Esophagus squamous epithelium (tissue), 4 donors: ENCODE measurements around the gene CHST6.
A peak's percentile ranks its signal among the peaks of the same experiment; 100 is the strongest.

ENCODE experiments used
- POLR2A ChIP-seq, 4 donors: fragments of 450-650 bp; IDR thresholded peaks; one replicate each; pipeline ENCODE4 v1.6.1; 2017; ENCODE audit warnings: antibody characterized with exemption in 4 of 4, mild to moderate bottlenecking in 4 of 4, moderate library complexity in 3 of 4
- TF ChIP-seq, protein P1 (sequence below), 6 experiments: fragments of 450-650 bp in 4 of 6; fragments of 200-600 bp in 2 of 6; sonication (generic) in 2 of 6; IDR thresholded peaks; one replicate each; pipeline ENCODE4 v1.5.1; 2016 to 2019; ENCODE audit warnings: antibody characterized with exemption in 6 of 6, mild to moderate bottlenecking in 4 of 6, moderate library complexity in 4 of 6

DNA sequence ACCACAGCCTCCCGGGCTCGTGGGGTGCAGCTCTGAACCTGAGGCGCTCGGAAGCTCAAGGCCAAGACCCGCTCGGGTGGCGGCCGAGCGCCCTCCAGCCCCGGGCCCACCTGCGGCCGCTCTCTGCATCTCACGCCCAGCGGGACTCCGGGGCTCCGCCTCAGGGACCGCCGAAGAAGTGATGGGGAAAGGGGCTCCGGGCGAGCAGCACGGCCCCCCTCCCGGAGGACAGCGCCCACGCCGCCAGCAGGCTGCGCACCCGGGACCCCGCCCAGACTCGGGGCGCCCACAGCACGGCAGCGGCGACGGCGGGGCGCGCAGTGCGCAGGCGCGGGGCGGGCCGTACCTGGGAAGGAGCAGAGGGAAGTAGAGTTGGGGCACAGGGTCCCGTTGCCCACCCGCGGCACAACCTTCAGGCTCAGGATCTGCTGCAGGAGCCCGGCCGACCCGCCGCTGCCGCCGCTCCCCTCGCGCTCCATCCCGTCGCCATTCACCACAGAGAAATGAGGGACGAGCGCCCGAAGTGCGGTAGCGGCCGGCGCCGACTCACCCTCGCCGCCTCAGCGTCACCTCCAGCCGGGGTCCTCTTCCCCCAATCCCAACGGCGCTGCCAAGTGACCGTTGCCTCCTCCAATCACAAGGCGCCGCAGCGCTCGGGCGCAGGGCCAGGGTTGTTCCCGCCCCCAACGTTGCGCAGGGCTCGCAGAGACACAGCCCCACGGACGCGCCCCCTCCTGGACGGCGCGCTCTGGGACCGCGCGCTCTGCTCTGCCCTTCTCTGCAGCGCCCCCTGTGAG, 30.9 kb downstream of the CHST6 start, which contains the start of gene TMEM170A:
- TF ChIP-seq, protein P1, sequence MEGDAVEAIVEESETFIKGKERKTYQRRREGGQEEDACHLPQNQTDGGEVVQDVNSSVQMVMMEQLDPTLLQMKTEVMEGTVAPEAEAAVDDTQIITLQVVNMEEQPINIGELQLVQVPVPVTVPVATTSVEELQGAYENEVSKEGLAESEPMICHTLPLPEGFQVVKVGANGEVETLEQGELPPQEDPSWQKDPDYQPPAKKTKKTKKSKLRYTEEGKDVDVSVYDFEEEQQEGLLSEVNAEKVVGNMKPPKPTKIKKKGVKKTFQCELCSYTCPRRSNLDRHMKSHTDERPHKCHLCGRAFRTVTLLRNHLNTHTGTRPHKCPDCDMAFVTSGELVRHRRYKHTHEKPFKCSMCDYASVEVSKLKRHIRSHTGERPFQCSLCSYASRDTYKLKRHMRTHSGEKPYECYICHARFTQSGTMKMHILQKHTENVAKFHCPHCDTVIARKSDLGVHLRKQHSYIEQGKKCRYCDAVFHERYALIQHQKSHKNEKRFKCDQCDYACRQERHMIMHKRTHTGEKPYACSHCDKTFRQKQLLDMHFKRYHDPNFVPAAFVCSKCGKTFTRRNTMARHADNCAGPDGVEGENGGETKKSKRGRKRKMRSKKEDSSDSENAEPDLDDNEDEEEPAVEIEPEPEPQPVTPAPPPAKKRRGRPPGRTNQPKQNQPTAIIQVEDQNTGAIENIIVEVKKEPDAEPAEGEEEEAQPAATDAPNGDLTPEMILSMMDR (IDR thresholded peaks at IDR 0.05) = peak; percentile 100
- TF ChIP-seq POLR2A (IDR thresholded peaks at IDR 0.05) = peak in 3 of 4 donors; percentile 87 to 97 (median 91)
